Adipose tissue (tissue), 3 donors: ENCODE measurements around the gene CCDC121. TPM values are rescaled to one million over a fixed set of nuclear protein-coding genes. Genes with fewer than 3 reads are reported as not detected.

ENCODE experiments used
- H3K27ac ChIP-seq: one replicate; pipeline ENCODE4 v1.5.1; 2013; ENCODE audit warnings: low read depth, low read length
- WGBS, 3 donors: extraction: QIAGEN DNeasy Blood & Tissue Kit; methylation state at CpG; one replicate each; pipeline ENCODE4 v1.1.7; 2013; 5-methylcytosine and 5-hydroxymethylcytosine counted together
- polyA plus RNA-seq, 3 donors: library from polyadenylated mRNA; stranded (reverse); fragments of 200-250 nt; gene quantifications; one replicate each; pipeline ENCODE4 v1.2.3, GENCODE V29; 2013
- donor health status: healthy with polysubstance abuse.
- donor health status: Bipolar disorder and iron deficiency.
- donor health status: healthy.

CCDC121 gene
- polyA plus RNA-seq, 3 donors, result 1.5 to 4.7 (median 1.7) TPM

DNA sequence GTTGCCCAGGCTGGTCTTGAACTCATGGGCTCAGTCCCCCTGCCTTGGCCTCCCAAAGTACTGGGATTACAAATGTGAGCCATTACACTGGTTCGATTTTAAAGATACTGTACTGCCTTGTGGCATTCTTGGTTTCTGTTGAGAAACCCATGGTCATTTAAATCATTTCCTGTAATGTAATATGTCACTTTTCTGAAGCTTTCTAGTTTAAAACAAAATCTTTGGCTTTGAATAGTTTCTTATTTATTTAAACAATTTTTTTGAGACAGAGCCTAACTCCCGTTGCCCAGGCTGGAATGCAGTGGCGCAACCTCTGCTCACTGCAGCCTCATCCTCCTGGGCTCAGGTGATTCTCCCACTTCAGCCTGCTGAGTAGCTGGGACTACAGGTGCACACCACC lies 37.1 kb downstream of the CCDC121 start:
- 73 to 88% (median 84%) methylated on average over 3 of the region's 3 CpGs for WGBS, 3 donors
- H3K27ac ChIP-seq, result no peak overlapping the region

DNA sequence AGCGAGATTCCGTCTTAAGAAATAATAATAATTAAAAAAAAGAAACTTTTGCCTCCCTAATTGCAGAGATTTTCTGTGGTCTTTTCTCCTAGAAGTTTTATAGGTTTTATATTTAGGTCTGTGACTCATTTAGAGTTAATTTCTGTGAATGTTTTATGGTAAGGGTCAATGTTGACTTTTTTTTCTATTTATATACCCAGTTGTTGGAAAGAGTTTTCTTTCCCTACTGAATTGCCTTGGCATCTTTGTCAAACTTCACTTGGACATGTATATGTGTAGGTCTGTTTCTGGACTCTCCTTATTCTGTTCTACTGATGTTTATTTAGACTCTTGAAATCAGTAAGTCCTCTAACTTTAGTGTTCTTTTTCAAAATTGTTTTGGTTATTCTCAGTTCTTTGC lies 40.5 kb downstream of the CCDC121 start:
- no peak overlapping the region for H3K27ac ChIP-seq
- WGBS, 3 donors, result 97 to 100% (median 99%) methylated on average over 2 of the region's 2 CpGs

DNA sequence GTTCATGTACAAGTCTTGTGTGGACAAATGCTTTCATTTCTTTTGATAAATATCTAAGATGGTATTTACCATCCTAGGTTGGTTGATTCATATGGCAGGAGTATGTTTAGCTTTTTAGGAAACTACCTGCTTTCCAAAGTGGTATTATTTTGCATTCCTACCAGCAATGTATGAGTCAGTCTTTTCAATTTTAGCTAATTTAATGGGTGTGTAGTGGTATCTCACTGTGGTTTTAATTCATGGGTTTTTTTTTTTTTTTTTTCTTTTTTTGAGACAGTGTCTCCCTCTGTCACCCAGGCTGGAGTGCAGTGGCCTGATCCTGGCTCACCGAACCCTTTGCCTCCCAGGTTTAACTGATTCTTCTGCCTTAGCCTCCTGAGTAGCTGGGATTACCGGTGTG lies 41.8 kb downstream of the CCDC121 start:
- no peak overlapping the region for H3K27ac ChIP-seq
- WGBS, 3 donors, result 90 to 96% (median 95%) methylated on average over 2 of the region's 2 CpGs

DNA sequence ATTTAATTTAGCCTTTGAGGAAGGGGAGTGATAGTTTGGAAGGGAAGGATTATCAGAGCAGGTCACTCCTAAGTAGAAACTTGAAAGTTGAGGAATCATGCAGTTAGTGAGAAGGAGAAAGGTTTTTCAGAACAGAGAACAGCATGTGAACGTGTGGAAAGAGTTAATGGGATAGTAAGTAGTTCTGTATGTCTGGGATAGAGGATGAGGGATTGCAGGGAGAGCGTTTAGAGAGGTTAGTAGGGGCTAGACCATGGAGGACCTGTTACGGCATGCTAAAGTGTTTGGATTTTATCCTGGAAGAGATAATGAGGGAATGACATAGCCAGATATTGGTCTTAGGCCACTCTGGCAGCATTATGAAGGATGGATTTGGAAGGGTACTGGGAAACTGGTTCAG lies 44.2 kb downstream of the CCDC121 start:
- no peak overlapping the region for H3K27ac ChIP-seq
- 76 to 86% (median 79%) methylated on average over 3 of the region's 3 CpGs for WGBS, 3 donors

DNA sequence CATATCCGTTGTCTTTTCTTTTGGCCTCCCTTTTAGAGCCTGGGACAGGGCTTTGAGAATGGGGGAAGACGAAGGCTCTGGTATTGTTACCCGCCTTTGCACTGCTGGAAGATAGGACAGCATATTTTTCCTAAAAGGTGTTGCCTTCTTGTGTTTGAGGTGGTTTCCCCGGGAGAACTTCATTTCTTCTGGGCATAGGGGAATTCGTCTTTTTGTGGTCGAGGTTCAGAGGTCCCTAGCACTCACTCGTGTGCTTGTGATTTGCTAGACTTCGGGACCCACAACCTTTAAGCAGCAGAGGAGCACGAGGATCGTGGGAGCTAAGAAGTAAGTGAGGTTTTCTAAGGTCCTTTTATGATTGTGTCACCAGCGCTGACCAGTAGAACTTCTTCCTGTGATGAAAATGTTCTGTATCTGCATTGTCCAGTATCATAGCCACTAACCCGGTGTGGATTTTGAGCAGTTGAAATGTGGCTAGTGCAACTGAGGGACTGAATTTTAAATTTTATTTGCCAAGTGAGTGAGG lies 45.4 kb downstream of the CCDC121 start:
- WGBS, 3 donors, result 3 to 5% (median 3%) methylated on average over 12 of the region's 12 CpGs
- no peak overlapping the region for H3K27ac ChIP-seq

DNA sequence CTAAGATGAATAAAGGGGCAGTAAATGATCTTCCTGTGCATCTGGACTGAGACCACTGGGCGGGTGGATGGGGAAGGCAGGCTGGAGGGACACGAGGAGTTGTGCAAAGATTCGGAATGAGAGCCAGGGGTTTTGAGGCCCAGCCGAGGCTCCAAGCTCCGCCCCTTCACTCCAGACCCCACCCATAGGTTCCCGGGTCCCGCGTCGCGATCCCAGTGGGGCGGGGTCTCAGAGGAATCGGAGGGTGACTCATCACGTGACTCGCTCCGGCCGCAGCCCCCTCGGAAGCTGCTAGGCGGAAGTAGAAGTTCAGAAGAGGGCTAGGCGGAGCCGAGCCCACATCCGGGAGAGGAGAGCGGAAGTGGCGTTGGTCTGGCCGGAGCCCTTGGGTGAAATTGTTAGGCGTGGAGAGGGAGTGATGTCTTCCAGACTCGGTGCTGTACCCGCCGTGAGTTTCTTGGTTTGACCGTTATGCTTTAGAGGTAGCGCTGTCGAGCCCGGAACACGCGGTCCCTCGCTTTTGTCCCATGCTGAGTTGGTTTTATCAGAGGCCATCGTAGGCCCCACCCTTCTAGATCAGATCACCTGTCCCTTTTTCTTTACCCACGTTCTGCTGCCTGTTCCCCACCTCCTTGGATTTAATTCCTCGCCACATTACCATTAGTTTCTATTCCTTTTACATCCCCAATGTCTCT lies 46.0 kb downstream of the CCDC121 start, which contains the start of gene ZNF512:
Gene ZNF512, plus strand, starts transcription at position 348 of the 695 bp plus-strand sequence. Its CDS starts 71 bp downstream, at position 419.
- WGBS, 3 donors, result 0 to 2% (median 2%) methylated on average over 38 of the region's 38 CpGs
- H3K27ac ChIP-seq, result no peak within 1 kb of the TSS

DNA sequence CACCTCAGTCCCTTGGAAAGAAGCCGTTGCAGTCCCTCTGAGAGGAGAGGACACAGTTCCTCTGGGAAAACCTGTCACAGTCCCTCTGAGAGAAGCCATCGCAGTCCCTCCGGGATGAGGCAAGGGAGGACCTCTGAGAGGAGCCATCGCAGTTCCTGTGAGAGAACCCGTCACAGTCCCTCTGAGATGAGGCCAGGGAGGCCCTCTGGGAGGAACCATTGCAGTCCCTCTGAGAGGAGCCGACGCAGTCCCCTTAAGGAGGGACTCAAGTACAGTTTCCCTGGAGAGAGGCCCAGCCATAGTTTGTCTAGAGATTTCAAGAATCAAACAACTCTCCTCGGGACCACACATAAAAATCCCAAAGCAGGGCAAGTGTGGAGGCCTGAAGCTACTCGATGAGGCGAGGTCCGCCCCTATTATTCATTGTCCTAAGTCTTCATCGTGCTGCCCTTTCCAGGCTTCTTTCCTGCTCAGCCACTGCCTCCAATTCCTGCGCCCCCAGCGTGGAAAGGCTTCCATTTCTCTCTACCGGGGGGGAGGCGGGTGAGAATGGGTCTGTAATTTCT lies 46.6 kb downstream of the CCDC121 start:
- H3K27ac ChIP-seq, result no peak overlapping the region
- WGBS, 3 donors, result 81 to 91% (median 90%) methylated on average over 16 of the region's 16 CpGs

DNA sequence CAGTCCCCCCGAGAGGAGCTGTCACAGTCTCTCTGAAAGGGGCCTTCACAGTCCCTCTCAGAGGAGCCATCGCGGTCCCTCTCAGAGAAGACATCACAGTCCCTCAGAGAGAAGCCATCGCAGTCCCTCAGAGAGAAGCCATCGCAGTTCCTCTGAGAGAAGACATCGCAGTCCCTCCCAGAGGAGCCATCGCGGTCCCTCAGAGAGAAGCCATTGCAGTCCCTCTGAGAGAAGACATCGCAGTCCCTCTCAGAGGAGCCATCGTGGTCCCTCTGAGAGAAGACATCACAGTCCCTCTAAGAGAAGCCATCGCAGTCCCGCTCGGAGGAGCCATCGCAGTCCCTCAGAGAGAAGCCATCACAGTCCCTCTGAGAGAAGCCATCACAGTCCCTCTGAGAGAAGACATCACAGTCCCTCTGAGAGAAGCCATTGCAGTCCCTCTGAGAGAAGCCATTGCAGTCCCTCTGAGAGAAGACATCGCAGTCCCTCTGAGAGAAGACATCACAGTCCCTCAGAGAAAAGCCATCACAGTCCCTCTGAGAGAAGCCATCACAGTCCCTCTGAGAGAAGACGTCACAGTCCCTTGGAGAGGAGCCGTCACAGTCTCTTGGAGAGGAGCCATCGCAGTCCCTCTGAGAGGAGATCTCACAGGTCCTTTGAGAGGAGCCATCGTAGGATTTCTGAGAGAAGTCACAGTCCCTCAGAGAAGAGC lies 47.2 kb downstream of the CCDC121 start:
- no peak overlapping the region for H3K27ac ChIP-seq
- WGBS, 3 donors, result 95 to 97% (median 95%) methylated on average over 19 of the region's 19 CpGs

Other genes starting within 250 kb of the CCDC121 start
- gene ZNF513, start 248.3 kb downstream of the CCDC121 start, polyA plus RNA-seq, result 10 to 100 TPM in 2 of 3 donors, 1 to 10 TPM in 1; 8.6 to 19.9 (median 12.5) TPM
- 10 to 100 TPM; 40.7 to 79.5 (median 46.3) TPM for gene PPM1G, start 219.4 kb downstream of the CCDC121 start, polyA plus RNA-seq
- 10 to 100 TPM; 44.9 to 67.0 (median 65.7) TPM for gene NRBP1, start 200.4 kb downstream of the CCDC121 start, polyA plus RNA-seq
- gene KRTCAP3, start 186.6 kb downstream of the CCDC121 start, polyA plus RNA-seq, result 10 to 100 TPM in 1 of 3 donors, 1 to 10 TPM in 2; 2.4 to 52.8 (median 6.1) TPM
- 10 to 100 TPM; 11.3 to 23.7 (median 13.3) TPM for gene IFT172, start 139.3 kb downstream of the CCDC121 start, polyA plus RNA-seq
- gene FNDC4, start 133.8 kb downstream of the CCDC121 start, polyA plus RNA-seq, result 100 to 1,000 TPM in 1 of 3 donors, 10 to 100 TPM in 2; 38.5 to 158 (median 53.5) TPM
- gene GCKR, start 132.2 kb downstream of the CCDC121 start, polyA plus RNA-seq, result 1 to 10 TPM in 2 of 3 donors, not detected in 1; 3.0 to 5.7 TPM
- gene ZNF512, start 46.0 kb downstream of the CCDC121 start, polyA plus RNA-seq, result 10 to 100 TPM in 1 of 3 donors, 1 to 10 TPM in 2; 5.4 to 18.8 (median 7.4) TPM
- 10 to 100 TPM; 19.7 to 25.7 (median 20.2) TPM for gene GPN1, start within 50 bp of the CCDC121 start, polyA plus RNA-seq
- gene SUPT7L, start 34.6 kb upstream of the CCDC121 start, polyA plus RNA-seq, result 10 to 100 TPM; 11.3 to 22.9 (median 17.5) TPM
- 10 to 100 TPM in 2 of 3 donors, 1 to 10 TPM in 1; 7.0 to 14.6 (median 13.8) TPM for gene SLC4A1AP, start 34.9 kb upstream of the CCDC121 start, polyA plus RNA-seq
- gene MRPL33, start 142.7 kb upstream of the CCDC121 start, polyA plus RNA-seq, result 100 to 1,000 TPM in 2 of 3 donors, 10 to 100 TPM in 1; 86.4 to 196 (median 169) TPM